CD14-positive monocyte (primary cell): ENCODE results near the gene TSHZ3. TPM values are rescaled to one million over a fixed set of nuclear protein-coding genes. Genes with fewer than 3 reads are reported as not detected.

Experiments
- DNase-seq, 3 donors: peaks; one replicate each; pipeline ENCODE4 v3.0.0-alpha.2; 2011 to 2022
- H2AFZ ChIP-seq: 2 replicates; pipeline ENCODE4 v1.6.0; 2012; ENCODE audit warnings: mild to moderate bottlenecking, low read depth, low read length, inconsistent platforms; ENCODE audit not compliant: insufficient read depth, poor library complexity, severe bottlenecking
- H3K27ac ChIP-seq, 2 donors: 1 replicate in 1 of 2; 2 replicates in 1 of 2; pipeline ENCODE4 v1.5.1; 2012 to 2013; ENCODE audit warnings: low read length in 2 of 2, control low read depth in 1 of 2, inconsistent platforms in 1 of 2, low read depth in 1 of 2, mild to moderate bottlenecking in 1 of 2
- H3K27me3 ChIP-seq, 2 donors: one replicate each; pipeline versions ENCODE4 v1.6.0 to v1.6.1; 2011 to 2013; ENCODE audit warnings: low read length in 2 of 2; ENCODE audit not compliant: control insufficient read depth in 2 of 2, insufficient read depth in 2 of 2
- H3K36me3 ChIP-seq, 2 donors: replicated peaks in 1 of 2; 1 replicate in 1 of 2; 2 replicates in 1 of 2; pipeline versions ENCODE4 v1.5.1 to v1.6.1; 2012 to 2013; ENCODE audit warnings: low read length in 2 of 2, control low read depth in 1 of 2, inconsistent platforms in 1 of 2, mild to moderate bottlenecking in 1 of 2; ENCODE audit not compliant: insufficient read depth in 2 of 2, control insufficient read depth in 1 of 2
- H3K4me1 ChIP-seq, 2 donors: 1 replicate in 1 of 2; 2 replicates in 1 of 2; pipeline versions ENCODE4 v1.5.1 to v1.6.1; 2012 to 2013; ENCODE audit warnings: low read length in 2 of 2, control low read depth in 1 of 2, inconsistent platforms in 1 of 2, mild to moderate bottlenecking in 1 of 2, moderate library complexity in 1 of 2; ENCODE audit not compliant: insufficient read depth in 2 of 2, control insufficient read depth in 1 of 2
- H3K4me2 ChIP-seq: replicated peaks from 2 replicates; pipeline ENCODE3; 2012; ENCODE audit warnings: low read length, moderate library complexity, mild to moderate bottlenecking; ENCODE audit not compliant: poor library complexity, severe bottlenecking; ENCODE audit errors: extremely low read depth
- H3K4me3 ChIP-seq, 3 experiments: fragments of 200-600 bp in 1 of 3; sonication (generic) in 1 of 3; replicated peaks in 1 of 3; 1 replicate in 2 of 3; 2 replicates in 1 of 3; pipeline ENCODE4 v1.5.1; 2011 to 2013; ENCODE audit warnings: low read length in 3 of 3, mild to moderate bottlenecking in 3 of 3, control low read depth in 2 of 3, low read depth in 2 of 3, inconsistent platforms in 1 of 3, moderate library complexity in 1 of 3
- H3K79me2 ChIP-seq: 2 replicates; pipeline ENCODE4 v1.6.0; 2012; ENCODE audit warnings: mild to moderate bottlenecking, control low read depth, inconsistent platforms, low read length, moderate library complexity; ENCODE audit not compliant: insufficient read depth
- H3K9ac ChIP-seq: 2 replicates; pipeline ENCODE4 v1.6.0; 2017; ENCODE audit warnings: low read length, mild to moderate bottlenecking; ENCODE audit not compliant: insufficient read depth, poor library complexity, severe bottlenecking
- H3K9me3 ChIP-seq, 2 donors: replicated peaks in 1 of 2; 1 replicate in 1 of 2; 2 replicates in 1 of 2; pipeline versions ENCODE4 v1.5.1 to v1.6.1; 2012 to 2013; ENCODE audit warnings: low read length in 2 of 2, control low read depth in 1 of 2; ENCODE audit not compliant: control insufficient read depth in 1 of 2, insufficient read depth in 1 of 2
- H4K20me1 ChIP-seq: 2 replicates; pipeline ENCODE4 v1.6.0; 2012; ENCODE audit warnings: mild to moderate bottlenecking, low read length, control low read depth, moderate library complexity; ENCODE audit not compliant: insufficient read depth
- H3K27ac Mint-ChIP-seq, 7 donors: one replicate each; pipeline ENCODE4 v1.8.0; 2020; ENCODE audit warnings: mild to moderate bottlenecking in 7 of 7, mixed read lengths in 7 of 7, moderate library complexity in 6 of 7, inconsistent platforms in 2 of 7
- H3K27me3 Mint-ChIP-seq, 3 donors: one replicate each; pipeline ENCODE4 v1.8.0; 2021 to 2022; ENCODE audit warnings: low read depth in 3 of 3, mild to moderate bottlenecking in 3 of 3, mixed read lengths in 3 of 3, moderate library complexity in 3 of 3, inconsistent platforms in 1 of 3
- H3K36me3 Mint-ChIP-seq, 2 donors: one replicate each; pipeline ENCODE4 v1.8.0; 2020; ENCODE audit warnings: mixed read lengths in 2 of 2, inconsistent platforms in 1 of 2, mild to moderate bottlenecking in 1 of 2
- H3K4me1 Mint-ChIP-seq: one replicate; pipeline ENCODE4 v1.8.0; 2020; ENCODE audit warnings: mild to moderate bottlenecking, mixed read lengths
- H3K4me3 Mint-ChIP-seq, 2 donors: one replicate each; pipeline ENCODE4 v1.8.0; 2020; ENCODE audit warnings: mild to moderate bottlenecking in 2 of 2, mixed read lengths in 2 of 2, moderate library complexity in 1 of 2
- H3K9me3 Mint-ChIP-seq, 7 donors: one replicate each; pipeline ENCODE4 v1.8.0; 2020 to 2022; ENCODE audit warnings: mixed read lengths in 7 of 7, mild to moderate bottlenecking in 6 of 7, moderate library complexity in 6 of 7, inconsistent platforms in 2 of 7
- CTCF ChIP-seq: fragments of 200-600 bp; IDR thresholded peaks from one replicate; pipeline ENCODE4 v1.8.0; 2022; ENCODE audit warnings: antibody characterized with exemption, mild to moderate bottlenecking
- WGBS: methylation state at CpG from one replicate; pipeline ENCODE4 v1.1.5; 2013; ENCODE audit warnings: missing lambda C conversion rate; ENCODE audit not compliant: insufficient coverage; 5-methylcytosine and 5-hydroxymethylcytosine counted together
- intact Hi-C, 2 donors: fragments of 100-400 bp; cut with micrococcal nuclease; formaldehyde crosslinking; loops; one replicate each; pipeline versions ENCODE4 v1.15.0 to v1.15.1; 2023
- polyA plus RNA-seq, 3 donors: library from polyadenylated mRNA; depleted of rRNA in 1 of 3; unstranded in 2 of 3; stranded (reverse) in 1 of 3; fragments of 300-500 nt in 2 of 3; fragments of >200 nt in 1 of 3; fragmentation: Illumina TruSeq in 2 of 3; gene quantifications; 1 replicate in 2 of 3; 2 replicates in 1 of 3; pipeline ENCODE4 v1.2.3, GENCODE V29; 2012 to 2021

The TSHZ3 gene
- polyA plus RNA-seq, 3 donors: 2.3 to 5.8 (median 3.3) TPM

GRCh38 chr19:31306006-31306753 lies 43.1 kb downstream of the TSHZ3 start:
- H3K27me3 Mint-ChIP-seq: no peaks in the 10 kb centered on the region
- DNase-seq: no peak

More at GRCh38 chr19:31306006-31306753, 43.1 kb downstream of the TSHZ3 start:
- no peaks in the 10 kb centered on the region for H3K27me3 ChIP-seq
- H3K79me2 ChIP-seq: peaks cover 82% of the 10 kb centered on the region
- peaks cover 8 to 23% of the 10 kb centered on the region in 2 donors for H3K36me3 Mint-ChIP-seq
- H3K4me1 ChIP-seq: peaks cover 48 to 50% of the 10 kb centered on the region in 2 donors
- H3K4me2 ChIP-seq: no peak overlapping the region
- H3K27ac Mint-ChIP-seq: peak overlapping the region; percentile 28 to 91 (median 58)
- peaks cover 17% of the 10 kb centered on the region for H4K20me1 ChIP-seq
- no peaks in the 10 kb centered on the region for H3K36me3 ChIP-seq
- H3K4me3 ChIP-seq: no peak overlapping the region
- no peak for TF ChIP-seq CTCF
- no peak overlapping the region for H3K9ac ChIP-seq
- peak overlapping the region; percentile 19 to 79 for H3K27ac ChIP-seq
- 94% methylated on average over 16 of the region's 28 CpGs for WGBS
- intact Hi-C loops: loop anchor here in 1 of 2 donors (5.0 kb wide), 1 partner anchor 46 kb away; no protein-coding TSS in a partner anchor
- H3K4me1 Mint-ChIP-seq: peaks cover 59% of the 10 kb centered on the region
- no peak overlapping the region for H2AFZ ChIP-seq
- H3K9me3 Mint-ChIP-seq: peaks cover 0 to 1% (median 0%) of the 10 kb centered on the region in 7 donors
- no peak overlapping the region for H3K4me3 Mint-ChIP-seq
- no peaks in the 10 kb centered on the region for H3K9me3 ChIP-seq
